Peyer's patch (tissue), 4 donors: ENCODE results near the gene RUNDC3A.

Source experiments
- CTCF ChIP-seq, 6 experiments: fragments of 450-650 bp in 4 of 6; fragments of 200-600 bp in 2 of 6; sonication (generic) in 1 of 6; IDR thresholded peaks; one replicate each; pipeline ENCODE4 v1.5.1; 2017 to 2019; ENCODE audit warnings: antibody characterized with exemption in 6 of 6, mild to moderate bottlenecking in 3 of 6, moderate library complexity in 1 of 6
- POLR2A ChIP-seq, 2 donors: fragments of 450-650 bp; IDR thresholded peaks; one replicate each; pipeline ENCODE4 v1.5.1; 2017; ENCODE audit warnings: antibody characterized with exemption in 2 of 2, mild to moderate bottlenecking in 2 of 2, moderate library complexity in 2 of 2

GRCh38 chr17:44268709-44269534, 39.5 kb upstream of the RUNDC3A start:
- TF ChIP-seq CTCF (IDR thresholded peaks at IDR 0.05) (no peak), POLR2A (IDR thresholded peaks at IDR 0.05) (no peak)
